Endodermal cell (in vitro differentiated cells): ENCODE data around the gene CENPE. TPM values are rescaled to one million over a fixed set of nuclear protein-coding genes. Genes with fewer than 3 reads are reported as not detected.
A peak's percentile ranks its signal among the peaks of the same experiment; 100 is the strongest.

ENCODE experiments used
- DNase-seq: peaks from one replicate; pipeline ENCODE4 v3.0.0-alpha.2; 2017
- H3K27ac ChIP-seq: 2 replicates; pipeline ENCODE4 v1.5.1; 2013; ENCODE audit warnings: mild to moderate bottlenecking, low read depth, low read length, moderate library complexity
- H3K27me3 ChIP-seq: 2 replicates; pipeline ENCODE4 v1.6.1; 2013; ENCODE audit warnings: mild to moderate bottlenecking, low read length, moderate library complexity; ENCODE audit not compliant: insufficient read depth, control insufficient read depth, poor library complexity, severe bottlenecking
- H3K36me3 ChIP-seq: 2 replicates; pipeline ENCODE4 v1.7.0; 2013; ENCODE audit warnings: mild to moderate bottlenecking, low read length, moderate library complexity; ENCODE audit not compliant: control insufficient read depth, insufficient read depth
- H3K4me1 ChIP-seq: one replicate; pipeline ENCODE4 v1.7.0; 2013; ENCODE audit warnings: low read length; ENCODE audit not compliant: control insufficient read depth, insufficient read depth
- H3K4me3 ChIP-seq: 2 replicates; pipeline ENCODE4 v1.5.1; 2013; ENCODE audit warnings: mild to moderate bottlenecking, low read length, moderate library complexity
- H3K9ac ChIP-seq: 2 replicates; pipeline ENCODE4 v1.6.1; 2013; ENCODE audit warnings: mild to moderate bottlenecking, low read length, moderate library complexity; ENCODE audit not compliant: poor library complexity, severe bottlenecking; ENCODE audit errors: extremely low read depth
- H3K9me3 ChIP-seq: 2 replicates; pipeline ENCODE4 v1.6.1; 2013; ENCODE audit warnings: mild to moderate bottlenecking, low read length, moderate library complexity; ENCODE audit not compliant: control insufficient read depth
- H3K27ac Mint-ChIP-seq: 2 replicates; pipeline ENCODE4 v1.8.0; 2020; ENCODE audit warnings: mixed read lengths
- H3K27me3 Mint-ChIP-seq: 2 replicates; pipeline ENCODE4 v1.8.0; 2021; ENCODE audit warnings: mild to moderate bottlenecking, mixed read lengths; ENCODE audit not compliant: insufficient read depth
- H3K36me3 Mint-ChIP-seq: 2 replicates; pipeline ENCODE4 v1.8.0; 2020; ENCODE audit warnings: low read depth, mixed read lengths
- H3K4me1 Mint-ChIP-seq: 2 replicates; pipeline ENCODE4 v1.8.0; 2020; ENCODE audit warnings: mixed read lengths
- H3K4me3 Mint-ChIP-seq: 2 replicates; pipeline ENCODE4 v1.8.0; 2020; ENCODE audit warnings: mild to moderate bottlenecking, moderate library complexity, mixed read lengths
- H3K9me3 Mint-ChIP-seq: 2 replicates; pipeline ENCODE4 v1.8.0; 2020; ENCODE audit warnings: mild to moderate bottlenecking, mixed read lengths
- CTCF ChIP-seq: fragments of 200-600 bp; sonication (generic); conservative IDR thresholded peaks from 2 replicates; pipeline ENCODE4 v1.5.0; 2021; ENCODE audit warnings: antibody characterized with exemption, mild to moderate bottlenecking
- WGBS, 2 experiments: methylation state at CpG; one replicate each; pipeline versions ENCODE4 v1.1.5 to v1.1.7; 2013; ENCODE audit warnings: missing lambda C conversion rate in 2 of 2, mixed read lengths in 1 of 2; ENCODE audit not compliant: insufficient coverage in 1 of 2, insufficient read length in 1 of 2; 5-methylcytosine and 5-hydroxymethylcytosine counted together
- total RNA-seq, 2 donors: library from RNA; stranded (reverse); fragmentation: NEBNext Ultra II Directional in 1 of 2; extraction: Animal tissue kit (Norgen Biotek cat#: 25700) in 1 of 2; gene quantifications; 2 replicates in 1 of 2; 3 replicates in 1 of 2; pipeline ENCODE4 v1.2.1, GENCODE V29; 2021

The CENPE gene
- total RNA-seq, 2 donors from 2014 or later, result 32.4 to 39.6 TPM

GRCh38 chr4:103126126-103126525, 72.0 kb downstream of the CENPE start:
- H3K27me3 ChIP-seq, result no peaks in the 10 kb centered on the region
- no peak overlapping the region for H3K9ac ChIP-seq
- H3K4me3 Mint-ChIP-seq, result no peak overlapping the region
- peak overlapping the region; percentile 23 for H3K27ac Mint-ChIP-seq
- WGBS, 2 experiments, result 90 to 100% methylated on average over 1 to 3 of the region's 3 CpGs
- no peaks in the 10 kb centered on the region for H3K4me1 ChIP-seq
- no peak overlapping the region for H3K4me3 ChIP-seq
- peaks cover 42% of the 10 kb centered on the region for H3K36me3 ChIP-seq
- DNase-seq, result no peak
- no peak overlapping the region for H3K27ac ChIP-seq
- no peak for TF ChIP-seq CTCF
- no peaks in the 10 kb centered on the region for H3K27me3 Mint-ChIP-seq
- H3K9me3 ChIP-seq, result peaks cover 4% of the 10 kb centered on the region
- no peaks in the 10 kb centered on the region for H3K9me3 Mint-ChIP-seq
- no peaks in the 10 kb centered on the region for H3K4me1 Mint-ChIP-seq
- H3K36me3 Mint-ChIP-seq, result peaks cover 46% of the 10 kb centered on the region

GRCh38 chr4:103123114-103123513, 75.0 kb downstream of the CENPE start:
- no peak overlapping the region for H3K9ac ChIP-seq
- no peaks in the 10 kb centered on the region for H3K27me3 ChIP-seq
- H3K4me3 Mint-ChIP-seq, result no peak overlapping the region
- H3K4me1 Mint-ChIP-seq, result no peaks in the 10 kb centered on the region
- H3K36me3 Mint-ChIP-seq, result peaks cover 34% of the 10 kb centered on the region
- H3K4me3 ChIP-seq, result no peak overlapping the region
- WGBS, 2 experiments, result 94 to 100% methylated on average over 1 to 3 of the region's 3 CpGs
- TF ChIP-seq CTCF, result no peak
- no peaks in the 10 kb centered on the region for H3K4me1 ChIP-seq
- H3K9me3 ChIP-seq, result no peaks in the 10 kb centered on the region
- no peaks in the 10 kb centered on the region for H3K27me3 Mint-ChIP-seq
- DNase-seq, result no peak
- no peaks in the 10 kb centered on the region for H3K9me3 Mint-ChIP-seq
- no peak overlapping the region for H3K27ac Mint-ChIP-seq
- H3K36me3 ChIP-seq, result peaks cover 39% of the 10 kb centered on the region
- no peak overlapping the region for H3K27ac ChIP-seq

GRCh38 chr4:103118166-103118565, 80.0 kb downstream of the CENPE start:
- peaks cover 33% of the 10 kb centered on the region for H3K36me3 Mint-ChIP-seq
- DNase-seq, result no peak
- Histone ChIP-seq H3K27me3 (no peaks in the 10 kb centered on the region), H3K9me3 (no peaks in the 10 kb centered on the region), H3K4me3 (no peak overlapping the region), H3K9ac (no peak overlapping the region), H3K27ac (no peak overlapping the region), H3K4me1 (no peaks in the 10 kb centered on the region), H3K36me3 (peaks cover 43% of the 10 kb centered on the region)
- TF ChIP-seq CTCF, result no peak
- 92% methylated on average over 1 of the region's 1 CpG; no CpG with 5 or more reads in 1 of the 2 experiments for WGBS, 2 experiments
- H3K9me3 Mint-ChIP-seq, result no peaks in the 10 kb centered on the region
- no peak overlapping the region for H3K27ac Mint-ChIP-seq
- H3K4me1 Mint-ChIP-seq, result no peaks in the 10 kb centered on the region
- no peaks in the 10 kb centered on the region for H3K27me3 Mint-ChIP-seq
- no peak overlapping the region for H3K4me3 Mint-ChIP-seq
